ENCODE data around the gene PDZRN3. TPM values are rescaled to one million over a fixed set of nuclear protein-coding genes. Genes with fewer than 3 reads are reported as not detected.

Gene PDZRN3
- total RNA-seq, 2 experiments from 2014 or later = not detected

- no peaks in the 10 kb centered on the region for H3K36me3 Mint-ChIP-seq (ENCODE audit: low read depth)
- intact Hi-C loops (cut with DNase I, micrococcal nuclease) = no loop called here
- H3K4me1 Mint-ChIP-seq = no peaks in the 10 kb centered on the region
- ChIA-PET POLR2A (no interaction called here), CTCF (no interaction called here)
- no peak overlapping the region for H3K27ac Mint-ChIP-seq
- no peak for DNase-seq
- H3K9me3 Mint-ChIP-seq (ENCODE audit: low read depth) = no peaks in the 10 kb centered on the region
- peaks cover 2% of the 10 kb centered on the region for H3K27me3 Mint-ChIP-seq
- no peak overlapping the region for H3K4me3 Mint-ChIP-seq
- ATAC-seq = no peak
Measured at GRCh38 chr3:73563896-73564582, 60.7 kb downstream of the PDZRN3 start.

GRCh38 chr3:73561494-73561893 lies 63.2 kb downstream of the PDZRN3 start:
- H3K4me1 Mint-ChIP-seq = no peaks in the 10 kb centered on the region
- H3K36me3 Mint-ChIP-seq (ENCODE audit: low read depth) = no peaks in the 10 kb centered on the region
- H3K27me3 Mint-ChIP-seq = no peaks in the 10 kb centered on the region
- no peak for DNase-seq
- ChIA-PET CTCF (no interaction called here), POLR2A (no interaction called here)
- no peak for ATAC-seq
- no peaks in the 10 kb centered on the region for H3K9me3 Mint-ChIP-seq (ENCODE audit: low read depth)
- H3K27ac Mint-ChIP-seq = no peak overlapping the region
- no peak overlapping the region for H3K4me3 Mint-ChIP-seq
- intact Hi-C loops (cut with DNase I, micrococcal nuclease) = no loop called here

GRCh38 chr3:73559749-73560148 lies 65.0 kb downstream of the PDZRN3 start:
- intact Hi-C loops (cut with DNase I, micrococcal nuclease) = no loop called here
- no peak for DNase-seq
- no peaks in the 10 kb centered on the region for H3K9me3 Mint-ChIP-seq (ENCODE audit: low read depth)
- H3K36me3 Mint-ChIP-seq (ENCODE audit: low read depth) = no peaks in the 10 kb centered on the region
- no peak for ATAC-seq
- ChIA-PET CTCF (no interaction called here), POLR2A (no interaction called here)
- H3K27me3 Mint-ChIP-seq = no peaks in the 10 kb centered on the region
- no peak overlapping the region for H3K4me3 Mint-ChIP-seq
- no peaks in the 10 kb centered on the region for H3K4me1 Mint-ChIP-seq
- H3K27ac Mint-ChIP-seq = no peak overlapping the region

GRCh38 chr3:73558727-73559075 lies 66.0 kb downstream of the PDZRN3 start:
- Mint-ChIP-seq H3K9me3 (ENCODE audit: low read depth) (no peaks in the 10 kb centered on the region), H3K36me3 (ENCODE audit: low read depth) (no peaks in the 10 kb centered on the region), H3K27ac (no peak overlapping the region), H3K27me3 (peaks cover 2% of the 10 kb centered on the region), H3K4me3 (no peak overlapping the region), H3K4me1 (no peaks in the 10 kb centered on the region)
- DNase-seq = no peak
- ChIA-PET CTCF (no interaction called here), POLR2A (no interaction called here)
- intact Hi-C loops (cut with DNase I, micrococcal nuclease) = no loop called here
- ATAC-seq = no peak

GRCh38 chr3:73557986-73558726 lies 66.6 kb downstream of the PDZRN3 start:
- Mint-ChIP-seq H3K4me3 (no peak overlapping the region), H3K27ac (no peak overlapping the region), H3K36me3 (ENCODE audit: low read depth) (no peaks in the 10 kb centered on the region), H3K9me3 (ENCODE audit: low read depth) (no peaks in the 10 kb centered on the region), H3K4me1 (no peaks in the 10 kb centered on the region), H3K27me3 (peaks cover 3% of the 10 kb centered on the region)
- intact Hi-C loops (cut with DNase I, micrococcal nuclease) = no loop called here
- POLR2A ChIA-PET = no interaction called here
- ATAC-seq (no peak), DNase-seq (no peak)
- CTCF ChIA-PET = no interaction called here

- POLR2A ChIA-PET = no interaction called here
- CTCF ChIA-PET = interaction anchor here (0.6 kb wide), 1 partner anchor 48 kb away, joined by 3 read pairs; no protein-coding TSS in a partner anchor
- intact Hi-C loops (cut with DNase I, micrococcal nuclease) = no loop called here
- no peak for ATAC-seq
- Mint-ChIP-seq H3K4me1 (no peaks in the 10 kb centered on the region), H3K9me3 (ENCODE audit: low read depth) (no peaks in the 10 kb centered on the region), H3K27me3 (peaks cover 6% of the 10 kb centered on the region), H3K36me3 (ENCODE audit: low read depth) (no peaks in the 10 kb centered on the region), H3K4me3 (no peak overlapping the region), H3K27ac (no peak overlapping the region)
- no peak for DNase-seq
Measured at GRCh38 chr3:73556520-73557372, 68.0 kb downstream of the PDZRN3 start.

- ATAC-seq = no peak
- CTCF ChIA-PET = no interaction called here
- POLR2A ChIA-PET = no interaction called here
- Mint-ChIP-seq H3K27me3 (peaks cover 6% of the 10 kb centered on the region), H3K27ac (no peak overlapping the region), H3K4me1 (no peaks in the 10 kb centered on the region), H3K36me3 (ENCODE audit: low read depth) (no peaks in the 10 kb centered on the region), H3K9me3 (ENCODE audit: low read depth) (no peaks in the 10 kb centered on the region), H3K4me3 (no peak overlapping the region)
- no peak for DNase-seq
- intact Hi-C loops (cut with DNase I, micrococcal nuclease) = no loop called here
Measured at GRCh38 chr3:73555076-73555475, 69.7 kb downstream of the PDZRN3 start.

GRCh38 chr3:73552700-73553099 lies 72.0 kb downstream of the PDZRN3 start:
- ATAC-seq (no peak), DNase-seq (no peak)
- no peak overlapping the region for H3K27ac Mint-ChIP-seq
- no peaks in the 10 kb centered on the region for H3K9me3 Mint-ChIP-seq (ENCODE audit: low read depth)
- CTCF ChIA-PET = no interaction called here
- POLR2A ChIA-PET = no interaction called here
- H3K27me3 Mint-ChIP-seq = peaks cover 6% of the 10 kb centered on the region
- H3K4me3 Mint-ChIP-seq = no peak overlapping the region
- no peaks in the 10 kb centered on the region for H3K4me1 Mint-ChIP-seq
- H3K36me3 Mint-ChIP-seq (ENCODE audit: low read depth) = no peaks in the 10 kb centered on the region
- intact Hi-C loops (cut with DNase I, micrococcal nuclease) = no loop called here

GRCh38 chr3:73550032-73550431 lies 74.7 kb downstream of the PDZRN3 start:
- ATAC-seq (no peak), DNase-seq (no peak)
- intact Hi-C loops (cut with DNase I, micrococcal nuclease) = no loop called here
- peaks cover 6% of the 10 kb centered on the region for H3K27me3 Mint-ChIP-seq
- CTCF ChIA-PET = no interaction called here
- no peaks in the 10 kb centered on the region for H3K4me1 Mint-ChIP-seq
- H3K9me3 Mint-ChIP-seq (ENCODE audit: low read depth) = no peaks in the 10 kb centered on the region
- no peaks in the 10 kb centered on the region for H3K36me3 Mint-ChIP-seq (ENCODE audit: low read depth)
- no peak overlapping the region for H3K4me3 Mint-ChIP-seq
- no peak overlapping the region for H3K27ac Mint-ChIP-seq
- POLR2A ChIA-PET = no interaction called here

GRCh38 chr3:73549051-73549600 lies 75.6 kb downstream of the PDZRN3 start:
- ChIA-PET CTCF (no interaction called here), POLR2A (no interaction called here)
- Mint-ChIP-seq H3K4me3 (no peak overlapping the region), H3K27me3 (peaks cover 6% of the 10 kb centered on the region), H3K9me3 (ENCODE audit: low read depth) (no peaks in the 10 kb centered on the region), H3K27ac (no peak overlapping the region), H3K4me1 (no peaks in the 10 kb centered on the region), H3K36me3 (ENCODE audit: low read depth) (no peaks in the 10 kb centered on the region)
- no peak for DNase-seq
- intact Hi-C loops (cut with DNase I, micrococcal nuclease) = no loop called here
- no peak for ATAC-seq

- peaks cover 4% of the 10 kb centered on the region for H3K27me3 Mint-ChIP-seq
- H3K4me1 Mint-ChIP-seq = no peaks in the 10 kb centered on the region
- no peak overlapping the region for H3K27ac Mint-ChIP-seq
- ChIA-PET CTCF (no interaction called here), POLR2A (no interaction called here)
- DNase-seq (no peak), ATAC-seq (no peak)
- no peak overlapping the region for H3K4me3 Mint-ChIP-seq
- no peaks in the 10 kb centered on the region for H3K9me3 Mint-ChIP-seq (ENCODE audit: low read depth)
- intact Hi-C loops (cut with DNase I, micrococcal nuclease) = no loop called here
- H3K36me3 Mint-ChIP-seq (ENCODE audit: low read depth) = no peaks in the 10 kb centered on the region
Measured at GRCh38 chr3:73548436-73548835, 76.3 kb downstream of the PDZRN3 start.

Data from activated CD4-positive, alpha-beta T cell treated with anti-CD3 and anti-CD28 coated beads for 36 hours (primary cell).